ENCODE data around the gene NUTM2F. TPM values are rescaled to one million over a fixed set of nuclear protein-coding genes. Genes with fewer than 3 reads are reported as not detected.
"Not testable (repeated sequence)": the region's sequence is repeated elsewhere in the genome, so short reads cannot be mapped to it uniquely, and the experiment has no call there.

The NUTM2F gene
- total RNA-seq, 1 donor from 2014 or later = not detected

DNA sequence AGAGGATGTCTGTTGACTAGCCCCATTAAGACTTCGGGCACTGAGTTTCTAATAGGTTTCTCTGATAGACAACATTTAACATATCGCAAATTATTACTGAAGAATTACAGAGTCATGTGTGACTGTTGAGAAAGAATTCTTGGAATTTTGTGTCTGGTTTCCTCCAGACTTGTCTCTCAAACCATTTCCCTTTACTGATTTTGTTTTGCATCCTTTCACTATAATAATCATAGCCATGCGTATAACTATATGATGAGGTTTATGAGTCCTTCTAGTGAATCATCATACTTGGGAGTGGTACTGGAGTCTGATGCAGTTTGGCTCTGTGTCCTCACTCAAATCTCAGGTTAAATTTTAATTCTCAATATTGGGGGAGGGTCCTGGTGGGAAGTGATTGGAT is 42.3 kb downstream of the NUTM2F start:
- no peaks in the 10 kb centered on the region for H3K36me3 ChIP-seq (ENCODE audit: control insufficient read depth, insufficient read depth, low read length)
- DNase-seq (ENCODE audit: low read depth) = no peak
- no peaks in the 10 kb centered on the region for H3K27me3 ChIP-seq (ENCODE audit: control insufficient read depth, insufficient read depth, low read length)
- no peak overlapping the region for H3K4me3 ChIP-seq (ENCODE audit: low read depth, low read length)
- TF ChIP-seq CTCF (IDR thresholded peaks at IDR 0.05; ENCODE audit: insufficient read depth, low read length, poor library complexity, severe bottlenecking) = no peak

DNA sequence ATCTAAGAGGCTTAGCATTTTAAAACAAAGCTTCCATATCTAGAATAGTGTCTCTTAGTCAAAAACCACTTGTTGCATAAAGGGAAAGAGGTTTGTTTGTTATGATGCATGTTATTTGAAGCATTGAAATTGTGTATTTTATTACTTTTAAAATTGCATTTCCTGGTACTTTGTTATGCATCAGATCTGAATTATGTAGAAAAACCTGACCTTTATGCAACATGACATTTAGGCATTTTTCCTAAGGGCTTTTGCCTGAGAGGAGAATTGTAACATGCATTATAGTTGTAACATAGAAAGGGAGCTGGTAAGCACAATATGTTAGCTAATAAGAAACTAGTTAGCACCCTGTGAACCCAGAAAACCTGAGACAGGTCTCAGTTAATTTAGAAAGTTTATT is 47.3 kb downstream of the NUTM2F start:
- no peak overlapping the region for H3K4me3 ChIP-seq (ENCODE audit: low read depth, low read length)
- TF ChIP-seq CTCF (IDR thresholded peaks at IDR 0.05; ENCODE audit: insufficient read depth, low read length, poor library complexity, severe bottlenecking) = no peak
- H3K27me3 ChIP-seq (ENCODE audit: control insufficient read depth, insufficient read depth, low read length) = no peaks in the 10 kb centered on the region
- H3K36me3 ChIP-seq (ENCODE audit: control insufficient read depth, insufficient read depth, low read length) = no peaks in the 10 kb centered on the region
- no peak for DNase-seq (ENCODE audit: low read depth)

DNA sequence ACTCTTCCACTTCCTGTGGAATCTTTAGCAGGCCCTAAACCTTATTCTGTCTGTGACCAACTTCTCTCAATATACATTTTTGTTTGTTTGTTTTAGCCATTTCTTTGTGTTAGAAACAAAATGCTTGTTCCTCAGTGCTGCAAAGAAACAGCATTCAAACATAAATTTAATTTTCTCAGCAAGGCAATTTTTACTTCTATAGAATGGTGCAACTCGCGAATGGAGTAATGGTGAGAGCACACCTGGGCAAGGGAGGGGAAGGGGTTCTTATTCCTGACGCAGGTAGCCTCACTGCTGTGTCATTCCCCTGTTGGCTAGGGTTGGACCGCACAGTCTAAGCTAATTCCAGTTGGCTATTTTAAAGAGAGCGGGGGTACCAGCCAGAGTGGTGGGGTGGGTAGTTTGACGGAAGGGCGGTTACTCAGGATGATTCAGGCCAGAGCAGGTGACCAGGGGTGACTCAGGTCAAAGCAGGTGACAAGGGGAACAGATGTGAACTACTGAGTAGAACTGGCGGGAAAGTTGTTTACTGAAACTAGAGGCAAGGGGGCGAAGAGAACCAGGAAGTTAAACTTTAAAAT is 47.9 kb downstream of the NUTM2F start:
- no peak for TF ChIP-seq CTCF (IDR thresholded peaks at IDR 0.05; ENCODE audit: insufficient read depth, low read length, poor library complexity, severe bottlenecking)
- no peak for DNase-seq (ENCODE audit: low read depth)
- no peaks in the 10 kb centered on the region for H3K36me3 ChIP-seq (ENCODE audit: control insufficient read depth, insufficient read depth, low read length)
- no peak overlapping the region for H3K4me3 ChIP-seq (ENCODE audit: low read depth, low read length)
- H3K27me3 ChIP-seq (ENCODE audit: control insufficient read depth, insufficient read depth, low read length) = no peaks in the 10 kb centered on the region

- no peak for DNase-seq (ENCODE audit: low read depth)
- H3K4me3 ChIP-seq (ENCODE audit: low read depth, low read length) = no peak overlapping the region
- no peaks in the 10 kb centered on the region for H3K27me3 ChIP-seq (ENCODE audit: control insufficient read depth, insufficient read depth, low read length)
- H3K36me3 ChIP-seq (ENCODE audit: control insufficient read depth, insufficient read depth, low read length) = no peaks in the 10 kb centered on the region
- no peak for TF ChIP-seq CTCF (IDR thresholded peaks at IDR 0.05; ENCODE audit: insufficient read depth, low read length, poor library complexity, severe bottlenecking)
Observed at GRCh38 chr9:94277885-94278536, 50.4 kb downstream of the NUTM2F start.

- not testable (repeated sequence) for DNase-seq (ENCODE audit: low read depth); H3K4me3 ChIP-seq (ENCODE audit: low read depth, low read length); H3K27me3 ChIP-seq (ENCODE audit: control insufficient read depth, insufficient read depth, low read length); H3K36me3 ChIP-seq (ENCODE audit: control insufficient read depth, insufficient read depth, low read length)
Observed at GRCh38 chr9:94277029-94277428, 51.4 kb downstream of the NUTM2F start.

DNA sequence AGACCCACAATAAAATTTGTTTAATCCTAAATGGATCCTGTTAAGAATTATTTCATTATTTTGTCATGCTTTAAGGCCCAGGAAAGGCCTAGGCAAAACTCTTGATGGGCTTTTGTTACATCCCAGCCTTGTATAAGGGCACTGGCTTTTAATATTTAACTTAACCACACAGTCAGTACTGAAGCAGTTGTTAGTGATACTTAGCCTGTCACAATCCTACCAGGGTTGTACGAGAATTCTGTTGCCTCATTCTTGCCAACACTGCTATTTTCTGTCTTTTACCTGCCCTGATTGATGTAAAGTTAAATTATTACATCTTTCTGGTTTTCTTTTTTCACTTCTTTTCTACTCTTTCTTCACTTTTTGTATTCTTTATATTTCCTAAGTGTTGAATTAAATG is 58.4 kb downstream of the NUTM2F start:
- DNase-seq (ENCODE audit: low read depth) = no peak
- no peak for TF ChIP-seq CTCF (IDR thresholded peaks at IDR 0.05; ENCODE audit: insufficient read depth, low read length, poor library complexity, severe bottlenecking)
- H3K36me3 ChIP-seq (ENCODE audit: control insufficient read depth, insufficient read depth, low read length) = no peaks in the 10 kb centered on the region
- H3K4me3 ChIP-seq (ENCODE audit: low read depth, low read length) = no peak overlapping the region
- no peaks in the 10 kb centered on the region for H3K27me3 ChIP-seq (ENCODE audit: control insufficient read depth, insufficient read depth, low read length)

Measured in kidney epithelial cell (primary cell).